ENCODE measurements around the gene RGS14. TPM values are rescaled to one million over a fixed set of nuclear protein-coding genes. Genes with fewer than 3 reads are reported as not detected.
"Not testable (repeated sequence)": the region's sequence is repeated elsewhere in the genome, so short reads cannot be mapped to it uniquely, and the experiment has no call there.

The RGS14 gene
- total RNA-seq, 1 donor from 2014 or later, result 41.3 TPM

DNA sequence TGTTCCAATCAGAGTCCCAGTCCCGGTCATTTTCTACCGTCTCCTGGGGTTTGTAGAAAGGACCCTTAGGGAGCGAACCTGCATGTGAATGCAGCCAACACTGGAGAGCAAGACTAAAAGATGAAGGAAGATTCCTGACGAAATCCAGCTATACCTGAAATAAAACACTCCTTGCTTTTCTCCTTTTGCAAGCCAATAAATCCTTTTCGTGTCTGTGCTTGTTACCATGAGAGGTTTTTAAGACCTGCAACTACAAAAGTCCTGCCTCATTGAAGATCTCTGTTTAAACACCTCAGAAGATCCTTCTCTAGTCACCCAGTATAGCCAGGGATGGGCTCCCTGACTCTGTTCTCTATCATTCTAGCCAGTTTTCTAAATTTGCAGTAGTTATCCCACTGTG lies 16.5 kb downstream of the RGS14 start:
- intact Hi-C loops (cut with micrococcal nuclease), result no loop called here
- DNase-seq (ENCODE audit: low spot score), result no peak
- no peaks in the 10 kb centered on the region for H3K9me3 Mint-ChIP-seq
- H3K27ac Mint-ChIP-seq, result peak overlapping the region; percentile 20
- H3K27me3 Mint-ChIP-seq (ENCODE audit: insufficient read depth), result no peaks in the 10 kb centered on the region
- H3K36me3 Mint-ChIP-seq (ENCODE audit: low read depth), result peaks cover 8% of the 10 kb centered on the region
- no peak overlapping the region for H3K4me3 Mint-ChIP-seq
- peaks cover 44% of the 10 kb centered on the region for H3K4me1 Mint-ChIP-seq (ENCODE audit: low read depth)

DNA sequence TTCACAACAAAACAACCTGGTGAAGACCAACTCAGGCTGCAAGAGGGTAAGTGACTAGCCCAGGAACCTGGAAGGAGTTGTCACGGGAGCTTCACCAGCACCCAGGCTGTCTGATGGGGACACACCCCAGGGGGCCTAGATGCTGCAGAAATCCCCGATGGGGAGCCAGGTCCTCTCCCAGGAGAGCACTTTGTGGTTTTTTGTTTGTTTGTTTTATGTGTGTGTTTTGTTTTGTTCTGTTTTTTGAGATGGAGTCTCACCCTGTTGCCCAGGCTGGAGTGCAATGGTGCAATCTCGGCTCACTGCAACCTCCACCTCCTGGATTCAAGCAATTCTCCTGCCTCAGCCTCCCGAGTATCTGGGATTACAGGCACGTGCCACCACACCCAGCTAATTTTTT lies 17.8 kb downstream of the RGS14 start:
- DNase-seq (ENCODE audit: low spot score); intact Hi-C loops (cut with micrococcal nuclease); H3K27ac Mint-ChIP-seq; H3K27me3 Mint-ChIP-seq (ENCODE audit: insufficient read depth); H3K9me3 Mint-ChIP-seq; H3K4me3 Mint-ChIP-seq; H3K36me3 Mint-ChIP-seq (ENCODE audit: low read depth): not testable (repeated sequence)
- peaks cover 46% of the 10 kb centered on the region for H3K4me1 Mint-ChIP-seq (ENCODE audit: low read depth)

DNA sequence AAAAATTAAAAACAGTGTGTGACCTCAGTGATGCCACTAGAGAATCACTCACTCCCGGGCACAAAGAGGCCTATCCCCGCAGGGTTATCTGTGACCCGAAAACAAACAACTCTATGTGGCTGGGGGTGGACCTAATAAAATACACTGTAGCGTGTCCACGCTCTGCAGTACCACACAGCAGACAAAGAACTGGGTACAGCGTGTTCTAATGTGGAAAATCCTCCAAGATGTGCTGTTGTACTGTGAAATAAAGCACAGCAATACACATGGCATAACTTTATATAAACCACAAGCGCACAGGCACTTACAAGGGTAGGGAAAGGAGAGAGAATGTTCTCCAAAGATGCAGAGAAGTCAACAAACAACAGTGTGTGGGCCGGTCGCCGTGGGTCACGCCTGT lies 18.4 kb downstream of the RGS14 start:
- H3K9me3 Mint-ChIP-seq, result no peaks in the 10 kb centered on the region

DNA sequence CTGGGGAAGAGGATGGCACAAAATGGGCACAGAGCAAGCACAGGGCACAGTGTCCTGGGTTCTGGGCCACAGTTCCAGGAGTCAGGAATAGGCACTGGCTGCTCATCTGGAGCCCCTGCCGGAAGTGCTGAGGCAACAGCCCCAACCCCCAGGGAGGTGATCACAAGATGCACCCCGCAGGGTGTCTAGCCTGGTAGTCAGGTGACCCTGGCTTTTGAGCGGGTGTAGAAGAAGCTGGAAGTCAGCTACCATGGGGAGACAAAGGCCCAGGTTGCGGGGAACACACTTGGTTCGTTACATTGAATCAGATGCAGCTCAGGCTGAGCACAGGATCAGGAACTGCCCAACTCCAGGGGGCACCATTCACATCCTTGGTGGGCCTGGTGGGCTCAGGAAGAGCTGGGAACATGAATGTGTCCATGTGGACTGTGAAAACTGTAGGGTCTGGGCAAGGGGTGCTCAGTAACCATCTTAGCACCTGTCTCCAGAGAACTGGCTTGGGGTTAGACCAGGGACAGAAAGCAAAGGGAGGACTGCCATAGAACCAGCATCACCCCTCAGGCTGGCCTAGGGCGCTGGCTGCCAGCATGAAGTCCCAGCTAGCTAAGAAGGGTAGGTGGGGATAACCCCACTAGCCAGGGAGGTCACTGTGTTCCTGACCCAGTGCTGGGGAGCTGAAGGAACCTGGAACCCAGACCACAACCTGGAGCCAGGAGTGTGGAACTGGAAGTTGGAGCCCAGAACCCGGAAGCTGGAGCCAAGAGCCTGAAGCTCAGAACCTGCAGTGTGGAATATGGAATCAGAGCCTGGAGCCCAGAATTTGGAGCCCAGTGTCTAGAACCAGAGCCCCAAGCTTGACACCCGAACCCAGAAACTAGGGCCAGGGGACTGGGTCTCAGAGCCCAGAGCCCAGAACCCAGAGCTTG lies 20.4 kb downstream of the RGS14 start:
- intact Hi-C loops (cut with micrococcal nuclease), result no loop called here
- no peak for DNase-seq (ENCODE audit: low spot score)
- Mint-ChIP-seq H3K27me3 (ENCODE audit: insufficient read depth) (peaks cover 4% of the 10 kb centered on the region), H3K4me3 (no peak overlapping the region), H3K36me3 (ENCODE audit: low read depth) (peaks cover 4% of the 10 kb centered on the region), H3K27ac (no peak overlapping the region), H3K4me1 (ENCODE audit: low read depth) (peaks cover 31% of the 10 kb centered on the region), H3K9me3 (no peaks in the 10 kb centered on the region)

More for the DNA sequence above, 18.4 kb downstream of the RGS14 start:
- no peaks in the 10 kb centered on the region for H3K27me3 Mint-ChIP-seq (ENCODE audit: insufficient read depth)
- H3K4me1 Mint-ChIP-seq (ENCODE audit: low read depth), result peaks cover 46% of the 10 kb centered on the region
- intact Hi-C loops (cut with micrococcal nuclease), result no loop called here
- peaks cover 5% of the 10 kb centered on the region for H3K36me3 Mint-ChIP-seq (ENCODE audit: low read depth)
- H3K4me3 Mint-ChIP-seq, result no peak overlapping the region
- DNase-seq (ENCODE audit: low spot score), result no peak
- peak overlapping the region; percentile 18 for H3K27ac Mint-ChIP-seq

DNA sequence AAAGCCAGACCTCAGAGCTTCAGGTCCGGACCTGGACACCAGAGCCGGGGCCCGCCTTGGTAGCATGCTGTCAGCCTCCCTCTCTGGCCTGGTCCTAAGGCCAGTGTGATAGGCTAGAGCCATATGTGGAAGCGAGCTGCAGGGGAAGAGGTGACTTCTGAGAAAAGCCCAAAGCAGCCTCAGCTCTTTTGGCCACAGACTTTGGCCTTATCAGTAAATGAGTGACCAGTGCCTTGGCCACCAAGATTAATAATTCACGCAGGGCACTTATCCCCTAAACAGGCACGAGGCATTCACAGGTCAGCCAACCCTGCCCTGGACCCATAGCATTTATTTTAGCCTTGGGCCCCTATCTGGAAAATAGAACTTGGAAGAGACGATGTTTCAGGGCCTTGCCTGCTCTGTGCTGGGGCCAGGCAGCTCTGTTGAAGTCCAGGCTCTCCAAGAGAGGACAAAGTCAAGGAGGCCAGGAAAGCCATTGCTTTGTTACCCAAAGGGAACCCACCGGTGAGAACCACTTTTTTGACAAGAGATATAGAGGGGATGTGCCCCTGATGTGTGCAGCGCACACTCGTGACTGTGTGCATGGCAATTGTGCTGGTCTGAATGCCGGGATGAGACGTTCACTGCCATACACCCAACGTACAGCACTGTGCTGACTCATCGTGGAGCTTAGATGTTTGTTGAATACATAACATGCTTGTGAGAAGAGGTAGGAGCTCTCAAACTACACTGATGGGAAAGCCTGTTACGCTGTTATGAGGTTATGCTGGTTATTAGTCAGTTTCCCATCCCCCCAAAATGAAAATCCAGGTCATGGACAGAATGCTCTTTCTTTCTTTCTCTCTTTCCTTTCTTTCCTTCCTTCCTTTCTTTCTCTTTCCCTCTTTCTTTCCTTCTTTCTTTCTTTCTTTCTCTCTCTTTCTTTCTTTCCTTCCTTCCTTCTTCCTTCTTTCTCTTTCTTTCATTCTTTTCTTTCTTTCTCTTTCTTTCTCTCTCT lies 21.5 kb downstream of the RGS14 start:
- Mint-ChIP-seq H3K4me3 (no peak overlapping the region), H3K27ac (peak overlapping the region; percentile 69), H3K27me3 (ENCODE audit: insufficient read depth) (peaks cover 8% of the 10 kb centered on the region), H3K36me3 (ENCODE audit: low read depth) (no peaks in the 10 kb centered on the region), H3K9me3 (no peaks in the 10 kb centered on the region), H3K4me1 (ENCODE audit: low read depth) (peaks cover 24% of the 10 kb centered on the region)
- no peak for DNase-seq (ENCODE audit: low spot score)
- intact Hi-C loops (cut with micrococcal nuclease), result loop anchor here (1.0 kb wide), 1 partner anchor 15 kb away; no protein-coding TSS in a partner anchor

DNA sequence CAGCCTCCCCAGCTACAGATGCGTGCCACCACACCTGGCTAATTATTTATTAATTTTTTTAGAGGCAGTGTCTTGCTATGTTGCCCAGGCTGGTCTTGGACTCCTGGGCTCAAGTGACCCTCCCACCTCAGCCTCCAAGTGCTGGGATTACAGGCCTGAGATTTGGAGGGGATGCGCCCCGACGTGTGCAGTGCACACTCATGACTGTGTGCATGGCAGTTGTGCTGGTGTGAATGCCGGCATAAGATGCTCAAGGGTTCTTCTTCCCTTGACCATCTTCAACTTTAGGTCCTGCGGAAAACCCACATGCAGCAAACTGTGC lies 23.0 kb downstream of the RGS14 start:
- Mint-ChIP-seq H3K4me1 (ENCODE audit: low read depth) (peaks cover 20% of the 10 kb centered on the region), H3K4me3 (no peak overlapping the region), H3K36me3 (ENCODE audit: low read depth) (no peaks in the 10 kb centered on the region), H3K9me3 (no peaks in the 10 kb centered on the region), H3K27me3 (ENCODE audit: insufficient read depth) (peaks cover 14% of the 10 kb centered on the region), H3K27ac (no peak overlapping the region)
- no peak for DNase-seq (ENCODE audit: low spot score)
- intact Hi-C loops (cut with micrococcal nuclease), result no loop called here

DNA sequence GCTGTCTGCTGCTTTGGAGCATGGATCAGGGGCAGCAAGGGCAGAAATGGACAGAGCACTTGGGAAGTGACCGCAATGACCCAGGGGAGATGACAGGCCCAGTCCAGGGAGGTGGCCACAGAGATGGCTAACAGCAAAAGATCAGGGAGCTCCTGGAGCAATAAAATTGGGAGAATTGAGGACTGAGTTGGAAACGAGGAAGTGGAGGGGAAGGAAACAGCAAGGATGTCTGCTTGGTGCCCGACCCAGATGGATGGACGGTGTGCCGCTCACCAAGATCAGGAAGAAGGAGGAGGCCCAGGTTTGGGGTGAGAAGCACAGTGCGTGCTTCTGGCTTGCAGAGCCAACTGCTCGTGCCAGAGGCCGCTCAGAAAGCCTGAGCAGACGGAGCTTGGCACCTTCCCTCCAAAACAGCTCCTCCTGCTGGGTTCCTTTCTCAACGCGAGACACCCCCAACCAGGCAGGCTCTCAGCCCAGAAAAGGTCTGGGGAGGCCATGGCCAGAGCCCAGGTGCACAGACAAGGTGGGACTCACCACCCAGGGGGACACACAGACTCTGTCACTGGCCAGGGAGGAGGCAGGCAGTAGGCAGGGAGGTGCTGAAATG lies 24.8 kb downstream of the RGS14 start:
- Mint-ChIP-seq H3K27me3 (ENCODE audit: insufficient read depth) (peaks cover 14% of the 10 kb centered on the region), H3K4me1 (ENCODE audit: low read depth) (peaks cover 20% of the 10 kb centered on the region), H3K36me3 (ENCODE audit: low read depth) (no peaks in the 10 kb centered on the region), H3K9me3 (no peaks in the 10 kb centered on the region), H3K27ac (no peak overlapping the region), H3K4me3 (no peak overlapping the region)
- DNase-seq (ENCODE audit: low spot score), result no peak
- intact Hi-C loops (cut with micrococcal nuclease), result no loop called here

DNA sequence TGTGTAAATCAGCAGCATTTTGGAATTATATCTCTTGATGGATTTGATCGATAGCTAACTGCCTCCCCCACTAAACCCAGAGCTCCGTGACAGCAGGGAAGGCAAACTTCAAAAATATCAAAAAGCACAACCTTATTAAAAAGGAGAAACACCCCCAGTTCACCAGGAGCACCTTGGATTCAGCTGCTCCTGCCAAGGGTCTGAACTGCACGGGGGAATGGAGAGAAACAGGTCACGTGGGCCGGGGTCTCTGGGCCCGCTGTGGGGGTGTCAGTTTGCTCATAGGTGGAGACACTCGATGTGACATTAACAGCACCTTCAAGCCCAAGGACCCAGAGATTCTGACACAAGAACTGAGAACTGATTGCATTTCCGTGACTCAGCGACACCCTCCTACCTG lies 25.5 kb downstream of the RGS14 start:
- Mint-ChIP-seq H3K27ac (no peak overlapping the region), H3K4me3 (no peak overlapping the region), H3K27me3 (ENCODE audit: insufficient read depth) (peaks cover 14% of the 10 kb centered on the region), H3K4me1 (ENCODE audit: low read depth) (peaks cover 22% of the 10 kb centered on the region), H3K36me3 (ENCODE audit: low read depth) (no peaks in the 10 kb centered on the region), H3K9me3 (no peaks in the 10 kb centered on the region)
- intact Hi-C loops (cut with micrococcal nuclease), result no loop called here
- DNase-seq (ENCODE audit: low spot score), result no peak

DNA sequence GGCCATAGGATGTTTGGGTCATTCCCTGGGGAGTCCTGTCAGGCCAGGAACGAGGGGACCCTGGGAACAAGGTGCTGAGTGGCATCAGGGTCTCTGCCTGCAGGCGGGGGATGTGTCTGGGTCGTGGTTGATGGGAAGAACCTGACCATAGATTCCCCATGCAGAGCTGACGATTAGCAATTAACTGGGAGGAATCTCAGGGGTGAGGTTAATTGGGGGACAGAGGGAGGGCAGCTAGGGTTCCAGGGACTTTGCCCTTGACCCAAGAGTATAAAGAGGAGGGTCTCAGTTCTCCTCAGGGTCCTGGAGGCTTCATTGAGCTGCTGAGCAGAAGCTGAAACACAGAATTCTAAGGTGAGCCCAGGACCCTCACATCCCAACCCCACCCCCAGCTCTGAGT lies 26.4 kb downstream of the RGS14 start, which contains the start of gene SLC34A1:
SLC34A1 (plus strand) TSS at position 301 of the 400 bp plus-strand sequence. CDS start 1,308 bp downstream, outside the sequence.
- Mint-ChIP-seq H3K27ac (no peak within 1 kb of the TSS), H3K4me3 (no peak within 1 kb of the TSS), H3K9me3 (no peaks in the 10 kb centered on the region), H3K27me3 (ENCODE audit: insufficient read depth) (peaks cover 14% of the 10 kb centered on the region), H3K4me1 (ENCODE audit: low read depth) (peaks cover 29% of the 10 kb centered on the region), H3K36me3 (ENCODE audit: low read depth) (no peaks in the 10 kb centered on the region)
- intact Hi-C loops (cut with micrococcal nuclease), result no loop called here
- no peak for DNase-seq (ENCODE audit: low spot score)

DNA sequence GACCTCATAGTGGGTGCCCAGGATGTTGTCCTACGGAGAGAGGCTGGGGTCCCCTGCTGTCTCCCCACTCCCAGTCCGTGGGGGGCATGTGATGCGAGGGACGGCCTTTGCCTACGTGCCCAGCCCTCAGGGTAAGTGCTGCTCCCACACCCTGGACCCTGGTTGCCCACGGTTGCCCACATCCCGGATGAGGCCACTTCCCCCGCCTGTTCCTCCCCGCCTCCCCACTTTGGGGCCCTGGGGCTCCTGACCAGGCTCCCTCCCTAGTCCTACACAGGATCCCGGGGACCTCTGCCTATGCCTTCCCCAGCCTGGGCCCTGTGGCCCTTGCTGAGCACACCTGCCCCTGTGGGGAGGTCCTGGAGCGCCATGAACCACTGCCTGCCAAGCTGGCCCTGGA lies 28.0 kb downstream of the RGS14 start:
- Mint-ChIP-seq H3K27ac (no peak overlapping the region), H3K4me1 (ENCODE audit: low read depth) (peaks cover 31% of the 10 kb centered on the region), H3K9me3 (no peaks in the 10 kb centered on the region), H3K36me3 (ENCODE audit: low read depth) (no peaks in the 10 kb centered on the region), H3K27me3 (ENCODE audit: insufficient read depth) (peaks cover 17% of the 10 kb centered on the region), H3K4me3 (no peak overlapping the region)
- intact Hi-C loops (cut with micrococcal nuclease), result no loop called here
- no peak for DNase-seq (ENCODE audit: low spot score)

DNA sequence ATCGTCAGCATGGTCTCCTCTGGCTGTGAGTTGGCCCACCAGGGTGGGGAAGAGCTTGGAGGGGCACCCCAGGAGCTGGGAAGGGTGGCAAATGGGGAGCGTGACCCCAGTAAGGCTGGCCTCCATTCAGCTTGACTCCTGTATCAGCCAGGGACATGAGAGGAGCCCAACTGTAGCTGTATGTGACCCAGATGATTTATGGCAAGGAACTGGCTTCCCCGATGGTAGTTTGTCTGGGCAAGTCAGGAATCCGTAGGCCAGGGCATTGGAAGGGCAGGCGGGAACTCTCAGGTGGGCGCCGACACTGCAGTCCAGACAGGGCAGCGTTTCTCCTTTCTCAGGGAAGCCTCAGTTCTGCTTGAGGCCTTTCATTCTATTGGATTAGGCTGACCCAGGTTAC lies 28.8 kb downstream of the RGS14 start:
- no peaks in the 10 kb centered on the region for H3K9me3 Mint-ChIP-seq
- H3K4me3 Mint-ChIP-seq, result no peak overlapping the region
- H3K36me3 Mint-ChIP-seq (ENCODE audit: low read depth), result no peaks in the 10 kb centered on the region
- no peak overlapping the region for H3K27ac Mint-ChIP-seq
- peaks cover 17% of the 10 kb centered on the region for H3K27me3 Mint-ChIP-seq (ENCODE audit: insufficient read depth)
- H3K4me1 Mint-ChIP-seq (ENCODE audit: low read depth), result peaks cover 39% of the 10 kb centered on the region
- intact Hi-C loops (cut with micrococcal nuclease), result no loop called here
- no peak for DNase-seq (ENCODE audit: low spot score)

DNA sequence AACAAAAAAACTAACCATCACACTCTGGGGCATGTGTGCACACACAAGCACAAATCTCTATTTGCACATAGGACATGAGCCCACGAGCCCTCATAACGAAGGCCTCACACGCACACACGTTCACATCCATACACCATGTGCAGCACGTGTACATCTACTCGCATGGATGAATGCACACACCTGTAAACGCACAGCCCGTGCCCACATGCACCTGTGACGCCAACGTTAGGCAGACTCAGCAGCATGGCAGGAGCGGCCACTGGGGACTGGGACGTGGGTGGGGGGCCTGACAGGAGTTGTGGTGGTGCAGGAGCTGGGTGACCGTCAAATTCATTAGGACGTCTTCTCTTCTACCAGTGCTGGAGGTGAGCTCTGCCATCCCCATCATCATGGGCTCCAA lies 29.7 kb downstream of the RGS14 start:
- intact Hi-C loops (cut with micrococcal nuclease), result no loop called here
- Mint-ChIP-seq H3K36me3 (ENCODE audit: low read depth) (no peaks in the 10 kb centered on the region), H3K27ac (no peak overlapping the region), H3K9me3 (no peaks in the 10 kb centered on the region), H3K4me1 (ENCODE audit: low read depth) (peaks cover 36% of the 10 kb centered on the region), H3K4me3 (no peak overlapping the region), H3K27me3 (ENCODE audit: insufficient read depth) (peaks cover 13% of the 10 kb centered on the region)
- DNase-seq (ENCODE audit: low spot score), result no peak
